GM18502 (cell line): ENCODE measurements around the gene KRTAP9-3.
"Not testable (repeated sequence)": the region's sequence is repeated elsewhere in the genome, so short reads cannot be mapped to it uniquely, and the experiment has no call there.

Experiments
- ATAC-seq: cut with Tn5 transposase; IDR thresholded peaks from one replicate; pipeline ENCODE4 v1.9.1; 2021; ENCODE audit warnings: mild to moderate bottlenecking; ENCODE audit not compliant: unreplicated experiment, poor library complexity

Gene KRTAP9-3, protein sequence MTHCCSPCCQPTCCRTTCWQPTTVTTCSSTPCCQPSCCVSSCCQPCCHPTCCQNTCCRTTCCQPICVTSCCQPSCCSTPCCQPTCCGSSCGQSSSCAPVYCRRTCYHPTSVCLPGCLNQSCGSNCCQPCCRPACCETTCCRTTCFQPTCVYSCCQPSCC

GRCh38 chr17:41232399-41233105 lies at the start of gene KRTAP9-3:
Gene KRTAP9-3, plus strand, starts transcription at chr17:41232449. Its CDS starts 53 bp downstream, at chr17:41232502.
- not testable (repeated sequence) for ATAC-seq

DNA sequence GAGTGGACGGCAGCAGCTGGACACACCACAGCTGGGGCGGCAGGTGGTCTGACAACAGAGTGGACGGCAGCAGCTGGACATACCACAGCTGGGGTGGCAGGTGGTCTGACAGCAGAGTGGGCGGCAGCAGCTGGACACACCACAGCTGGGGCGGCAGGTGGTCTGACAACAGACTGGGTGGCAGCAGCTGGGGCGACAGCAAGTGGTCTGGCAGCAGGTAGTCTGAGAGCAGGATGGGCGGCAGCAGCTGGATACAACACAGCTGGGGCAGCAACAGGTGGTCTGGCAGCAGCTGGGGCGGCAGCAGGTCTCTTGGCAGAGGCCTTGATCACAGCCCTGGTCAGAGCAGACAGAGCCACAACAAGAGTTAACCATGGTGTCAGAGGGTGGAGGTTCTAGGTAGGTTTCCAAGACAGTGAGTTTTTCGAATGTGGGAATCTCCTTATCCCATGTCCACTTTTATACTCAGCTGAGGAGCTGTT lies 47.7 kb upstream of the KRTAP9-3 start, which contains the start of gene KRTAP4-1:
Gene KRTAP4-1 (minus strand): TSS at position 432 of the 482 bp plus-strand sequence. CDS start 57 bp downstream, at position 375.
- ATAC-seq, result no peak

DNA sequence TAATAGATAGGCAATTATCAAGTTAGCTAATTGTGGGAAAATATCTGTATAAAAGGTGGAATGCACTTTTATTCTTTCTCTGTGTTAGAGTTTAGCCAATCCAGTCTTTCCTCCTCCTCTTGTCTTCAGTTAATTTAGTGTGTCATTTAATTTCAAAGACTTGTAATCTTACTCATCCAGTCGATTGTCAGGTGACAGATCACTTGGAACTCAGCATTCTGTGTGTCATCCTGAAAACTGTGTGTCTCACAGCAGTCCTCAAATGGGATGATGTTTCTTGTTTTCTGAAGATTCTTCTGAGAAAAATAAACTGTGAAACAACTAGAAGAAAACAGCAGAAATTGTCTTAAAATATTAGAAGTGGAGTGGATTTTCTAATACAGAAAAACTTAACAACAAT lies 47.2 kb upstream of the KRTAP9-3 start:
- ATAC-seq, result no peak

DNA sequence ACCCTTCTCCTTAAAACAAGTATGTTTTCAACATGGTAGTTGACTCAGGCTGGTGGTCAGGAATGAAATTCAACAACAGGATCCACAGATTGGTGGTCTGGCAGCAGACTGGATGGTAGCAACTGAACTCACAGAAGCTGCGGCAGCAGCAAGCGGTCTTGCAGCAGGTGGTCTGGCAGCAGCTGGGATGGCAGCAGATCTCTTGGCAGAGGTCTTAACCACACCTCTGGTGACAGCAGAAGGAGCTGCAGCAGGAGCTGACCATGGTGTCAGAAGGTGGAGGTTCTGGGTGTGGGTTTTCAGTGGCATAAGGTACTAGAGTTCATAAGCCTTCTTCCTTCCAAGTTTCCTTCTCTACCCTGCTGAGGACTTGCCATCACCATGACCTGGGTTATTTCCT lies 45.4 kb upstream of the KRTAP9-3 start:
- no peak for ATAC-seq

DNA sequence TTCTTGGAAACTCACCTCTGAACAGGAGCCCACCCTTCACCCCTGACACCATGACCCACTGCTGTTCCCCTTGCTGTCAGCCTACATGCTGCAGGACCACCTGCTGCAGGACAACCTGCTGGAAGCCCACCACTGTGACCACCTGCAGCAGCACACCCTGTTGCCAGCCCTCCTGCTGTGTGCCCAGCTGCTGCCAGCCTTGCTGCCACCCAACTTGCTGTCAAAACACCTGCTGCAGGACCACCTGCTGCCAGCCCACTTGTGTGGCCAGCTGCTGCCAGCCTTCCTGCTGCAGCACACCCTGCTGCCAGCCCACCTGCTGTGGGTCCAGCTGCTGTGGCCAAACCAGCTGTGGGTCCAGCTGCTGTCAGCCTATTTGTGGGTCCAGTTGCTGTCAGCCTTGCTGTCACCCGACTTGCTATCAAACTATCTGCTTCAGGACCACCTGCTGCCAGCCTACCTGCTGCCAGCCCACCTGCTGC lies 42.4 kb upstream of the KRTAP9-3 start, which contains the start of gene KRTAP9-1:
Gene KRTAP9-1 (plus strand): TSS at position 51 of the 482 bp plus-strand sequence. CDS start 0 bp downstream, at position 51.
- not testable (repeated sequence) for ATAC-seq

- ATAC-seq, result no peak
Observed at GRCh38 chr17:41190328-41190727, 41.9 kb upstream of the KRTAP9-3 start.

- ATAC-seq, result no peak
Observed at GRCh38 chr17:41196068-41196467, 36.2 kb upstream of the KRTAP9-3 start.

DNA sequence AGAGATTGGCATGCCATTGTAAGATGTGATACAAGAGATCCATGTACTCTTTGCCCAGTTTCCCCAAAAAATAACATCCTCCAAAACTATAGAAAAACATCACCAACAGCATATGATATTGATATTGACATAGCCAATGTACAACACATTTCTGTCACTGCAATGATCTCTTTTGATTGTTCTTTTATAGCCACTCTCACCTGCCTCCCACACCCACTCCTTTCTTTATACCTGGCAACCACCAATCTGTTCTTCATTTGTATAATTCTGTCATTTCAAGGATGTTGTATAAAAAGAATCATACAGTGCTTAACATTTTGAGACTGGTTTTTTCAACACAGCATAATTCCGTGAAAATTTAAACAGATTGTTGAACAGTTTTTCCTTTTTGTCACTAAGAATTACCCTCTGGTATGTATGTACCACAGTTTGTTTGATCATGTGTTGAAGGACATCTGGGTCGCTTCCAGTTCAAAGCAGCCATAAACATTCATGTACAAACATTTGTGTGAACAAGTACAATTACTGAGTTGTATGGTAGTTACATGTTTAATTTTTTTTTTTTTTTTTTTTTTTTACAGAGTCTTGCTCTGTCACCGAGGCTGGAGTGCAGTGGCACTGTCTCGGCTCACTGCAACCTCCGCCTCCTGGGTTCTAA lies 32.7 kb upstream of the KRTAP9-3 start:
- no peak for ATAC-seq

GRCh38 chr17:41211845-41212466 lies 20.3 kb upstream of the KRTAP9-3 start:
- no peak for ATAC-seq

DNA sequence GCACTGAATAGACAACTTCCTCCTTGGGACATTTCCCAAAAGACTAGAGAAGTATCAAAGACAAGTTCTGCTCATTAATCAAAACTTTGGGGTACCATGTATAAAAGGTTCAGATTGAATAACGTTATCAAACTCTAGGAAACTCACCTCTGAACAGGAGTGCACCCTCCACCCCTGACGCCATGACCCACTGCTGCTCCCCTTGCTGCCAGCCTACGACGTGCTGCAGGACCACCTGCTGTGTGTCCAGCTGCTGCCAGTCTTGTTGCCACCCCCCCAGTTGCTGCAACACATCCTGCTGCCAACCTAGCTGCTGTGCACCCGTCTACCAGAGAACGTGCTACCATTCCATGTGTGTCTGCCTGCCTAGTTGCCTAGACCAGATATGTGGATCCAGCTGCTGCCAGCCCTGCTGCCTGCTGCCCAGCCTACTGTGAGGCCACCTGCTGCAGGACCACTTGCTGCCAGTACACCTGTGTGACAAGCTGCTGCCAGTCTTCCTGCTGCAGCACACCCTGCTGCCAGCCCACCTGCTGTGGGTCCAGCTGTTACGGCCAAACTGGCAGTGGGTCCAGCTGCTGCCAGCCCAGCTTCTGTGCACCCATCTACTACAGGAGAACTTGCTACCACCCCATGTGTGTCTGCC lies 19.6 kb upstream of the KRTAP9-3 start:
- ATAC-seq, result no peak

DNA sequence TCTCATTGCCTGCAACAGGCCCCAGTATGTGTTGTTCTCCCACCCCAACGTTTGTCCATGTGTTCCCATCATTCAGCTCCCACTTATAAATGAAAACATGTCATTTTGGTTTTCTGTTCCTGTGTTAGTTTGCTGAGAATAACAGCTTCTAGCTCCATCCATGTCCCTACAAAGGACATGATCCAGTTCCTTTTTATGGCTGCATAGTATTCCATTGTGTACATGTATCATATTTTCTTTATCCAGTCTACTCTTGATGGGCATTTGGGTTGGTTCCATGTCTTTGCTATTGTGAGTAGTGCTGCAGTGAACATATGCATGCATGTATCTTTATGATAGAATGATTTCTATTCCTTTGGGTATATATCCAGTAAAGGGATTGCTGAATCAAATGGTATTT lies 16.6 kb upstream of the KRTAP9-3 start:
- no peak for ATAC-seq

GRCh38 chr17:41223821-41224220 lies 8.4 kb upstream of the KRTAP9-3 start:
- ATAC-seq, result no peak

DNA sequence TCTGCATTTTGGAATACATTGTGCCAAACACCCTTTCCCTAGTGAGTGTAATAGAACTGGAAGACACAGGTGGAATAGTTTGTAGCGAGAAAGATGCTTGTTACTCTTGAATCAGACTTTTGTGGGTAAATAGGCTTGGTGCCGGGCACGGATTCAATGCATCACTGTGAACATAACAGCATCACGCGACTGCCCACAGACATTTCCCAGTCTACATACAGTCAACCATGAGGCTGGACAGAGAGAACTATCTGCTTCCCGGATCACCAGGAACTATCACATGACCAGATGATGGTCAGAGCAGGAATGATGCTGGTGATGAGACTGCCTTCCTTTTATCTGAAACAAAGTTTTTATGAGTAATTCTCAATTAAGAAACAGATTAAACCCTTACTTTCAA lies 6.2 kb upstream of the KRTAP9-3 start:
- no peak for ATAC-seq

DNA sequence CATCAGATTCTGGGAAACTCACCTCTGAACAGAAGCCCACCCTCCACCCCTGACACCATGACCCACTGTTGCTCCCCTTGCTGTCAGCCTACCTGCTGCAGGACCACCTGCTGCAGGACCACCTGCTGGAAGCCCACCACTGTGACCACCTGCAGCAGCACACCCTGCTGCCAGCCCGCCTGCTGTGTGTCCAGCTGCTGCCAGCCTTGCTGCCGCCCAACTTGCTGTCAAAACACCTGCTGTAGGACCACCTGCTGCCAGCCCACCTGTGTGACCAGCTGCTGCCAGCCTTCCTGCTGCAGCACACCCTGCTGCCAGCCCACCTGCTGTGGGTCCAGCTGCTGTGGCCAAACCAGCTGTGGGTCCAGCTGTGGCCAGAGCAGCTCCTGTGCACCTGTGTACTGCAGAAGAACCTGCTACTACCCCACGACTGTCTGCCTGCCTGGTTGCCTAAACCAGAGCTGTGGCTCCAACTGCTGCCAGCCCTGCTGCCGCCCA lies 5.6 kb upstream of the KRTAP9-3 start, which contains the start of gene KRTAP9-2:
Gene KRTAP9-2 (plus strand): TSS at position 51 of the 498 bp plus-strand sequence. CDS start 7 bp downstream, at position 58.
- not testable (repeated sequence) for ATAC-seq

DNA sequence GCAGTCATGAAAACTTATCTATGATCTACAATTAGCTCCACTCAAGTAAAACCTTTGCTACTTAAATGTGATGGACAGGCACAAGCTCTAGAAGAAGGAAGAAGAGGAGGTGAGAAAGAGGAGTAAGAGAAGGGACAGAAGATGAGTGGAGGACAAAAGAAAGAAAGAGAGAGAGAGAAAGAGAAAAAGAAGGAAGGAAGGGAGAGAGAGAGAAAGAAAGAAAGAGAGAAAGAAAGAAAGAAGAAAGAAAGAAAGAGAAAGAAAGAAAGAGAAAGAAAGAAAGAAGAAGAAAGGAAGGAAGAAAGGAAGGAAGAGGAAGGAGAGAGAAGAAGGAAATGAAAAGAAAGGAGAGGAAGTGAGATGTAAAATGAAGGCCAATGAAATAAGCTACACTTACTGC lies 2.2 kb upstream of the KRTAP9-3 start:
- ATAC-seq, result no peak

DNA sequence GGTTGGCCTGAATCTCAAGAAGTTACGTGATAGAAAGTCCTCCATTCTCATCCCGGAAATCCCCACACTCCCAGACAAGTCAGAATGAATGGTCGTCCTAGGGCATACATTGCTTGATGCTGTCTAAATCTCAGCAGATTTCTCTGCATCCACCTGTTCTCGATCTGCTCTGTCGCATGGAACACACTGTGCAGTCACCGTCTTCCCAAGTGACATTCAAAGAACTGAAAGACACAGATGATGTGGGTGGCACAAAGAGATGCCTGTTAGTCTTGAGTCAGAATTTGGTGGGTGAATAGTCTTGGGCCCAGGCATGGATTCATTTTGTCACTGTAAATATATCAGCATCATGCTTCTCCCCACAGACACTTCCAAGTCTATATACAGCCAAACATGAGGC lies 518 bp upstream of the KRTAP9-3 start:
- no peak for ATAC-seq

DNA sequence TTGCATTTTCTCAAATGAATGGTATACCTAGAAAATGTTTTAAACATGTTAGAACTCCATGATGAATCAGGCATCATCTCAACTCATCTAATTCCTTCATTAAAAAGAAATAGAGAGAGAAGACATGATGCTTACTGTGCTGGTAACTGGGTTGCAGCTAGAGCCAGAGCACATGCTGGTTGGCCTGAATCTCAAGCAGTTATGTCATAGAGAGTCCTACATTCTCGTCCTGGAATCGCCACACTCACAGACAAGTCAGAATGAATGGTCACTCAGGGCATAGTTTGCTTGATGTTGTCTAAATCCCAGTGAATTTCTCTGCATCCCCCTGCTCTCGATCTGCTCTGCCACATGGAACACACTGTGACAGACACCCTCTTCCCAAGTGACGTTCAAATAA lies 4.9 kb downstream of the KRTAP9-3 start:
- not testable (repeated sequence) for ATAC-seq

DNA sequence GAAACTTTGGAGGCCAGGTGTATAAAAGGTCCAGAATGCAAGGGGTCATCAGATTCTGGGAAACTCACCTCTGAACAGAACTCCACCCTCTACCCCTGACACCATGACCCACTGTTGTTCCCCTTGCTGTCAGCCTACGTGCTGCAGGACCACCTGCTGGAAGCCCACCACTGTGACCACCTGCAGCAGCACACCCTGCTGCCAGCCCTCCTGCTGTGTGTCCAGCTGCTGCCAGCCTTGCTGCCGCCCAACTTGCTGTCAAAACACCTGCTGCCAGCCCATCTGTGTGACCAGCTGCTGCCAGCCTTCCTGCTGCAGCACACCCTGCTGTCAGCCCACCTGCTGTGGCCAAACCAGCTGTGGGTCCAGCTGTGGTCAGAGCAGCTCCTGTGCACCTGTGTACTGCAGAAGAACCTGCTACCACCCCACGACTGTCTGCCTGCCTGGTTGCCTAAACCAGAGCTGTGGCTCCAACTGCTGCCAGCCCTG lies 5.7 kb downstream of the KRTAP9-3 start, which contains the start of gene KRTAP9-8:
Gene KRTAP9-8 (plus strand): TSS at position 51 of the 489 bp plus-strand sequence. CDS start 53 bp downstream, at position 104.
- not testable (repeated sequence) for ATAC-seq
